IPS-20b (cell line): ENCODE data around the gene ZNF431.
"Not testable (repeated sequence)": the region's sequence is repeated elsewhere in the genome, so short reads cannot be mapped to it uniquely, and the experiment has no call there.

Source experiments
- H3K27ac ChIP-seq: one replicate; pipeline ENCODE4 v1.5.1; 2013; ENCODE audit warnings: low read length
- H3K27me3 ChIP-seq: 2 replicates; pipeline ENCODE4 v1.6.1; 2013; ENCODE audit warnings: mild to moderate bottlenecking, low read length, inconsistent platforms; ENCODE audit not compliant: insufficient read depth
- H3K36me3 ChIP-seq: 2 replicates; pipeline ENCODE4 v1.6.1; 2013; ENCODE audit warnings: low read depth, mild to moderate bottlenecking, inconsistent platforms, low read length, moderate library complexity; ENCODE audit not compliant: insufficient read depth
- H3K4me1 ChIP-seq: 2 replicates; pipeline ENCODE4 v1.6.1; 2013; ENCODE audit warnings: mild to moderate bottlenecking, control low read depth, inconsistent platforms, low read length, moderate library complexity; ENCODE audit not compliant: insufficient read depth
- H3K4me3 ChIP-seq: 2 replicates; pipeline ENCODE4 v1.5.1; 2013; ENCODE audit warnings: mild to moderate bottlenecking, low read length, inconsistent platforms
- H3K9ac ChIP-seq: 2 replicates; pipeline ENCODE4 v1.6.1; 2013; ENCODE audit warnings: low read depth, mild to moderate bottlenecking, inconsistent platforms, low read length, moderate library complexity
- H3K9me3 ChIP-seq: 2 replicates; pipeline ENCODE4 v1.6.1; 2013; ENCODE audit warnings: mild to moderate bottlenecking, low read depth, low read length, inconsistent platforms; ENCODE audit not compliant: insufficient read depth

Gene ZNF431

GRCh38 chr19:21233691-21234090 is 91.9 kb downstream of the ZNF431 start:
- Histone ChIP-seq H3K9ac (no peak overlapping the region), H3K4me3 (no peak overlapping the region), H3K27ac (no peak overlapping the region), H3K9me3 (peaks cover 27% of the 10 kb centered on the region), H3K36me3 (no peaks in the 10 kb centered on the region), H3K27me3 (no peaks in the 10 kb centered on the region), H3K4me1 (no peaks in the 10 kb centered on the region)

GRCh38 chr19:21236751-21237150 is 94.9 kb downstream of the ZNF431 start:
- H3K4me3 ChIP-seq, H3K4me1 ChIP-seq, H3K36me3 ChIP-seq, H3K9me3 ChIP-seq, H3K27ac ChIP-seq, H3K27me3 ChIP-seq, H3K9ac ChIP-seq: not testable (repeated sequence)

GRCh38 chr19:21238670-21239069 is 96.8 kb downstream of the ZNF431 start:
- Histone ChIP-seq H3K36me3 (no peaks in the 10 kb centered on the region), H3K9ac (no peak overlapping the region), H3K4me3 (no peak overlapping the region)

More at GRCh38 chr19:21238670-21239069, 96.8 kb downstream of the ZNF431 start:
- Histone ChIP-seq H3K27ac (no peak overlapping the region), H3K4me1 (no peaks in the 10 kb centered on the region), H3K9me3 (no peaks in the 10 kb centered on the region; the same call in none of the 2 replicates), H3K27me3 (no peaks in the 10 kb centered on the region)
